Measurements from ENCODE around the gene NOC3L. TPM values are rescaled to one million over a fixed set of nuclear protein-coding genes. Genes with fewer than 3 reads are reported as not detected.

NOC3L gene
- total RNA-seq, 2 donors from 2014 or later: 18.8 to 22.2 TPM

DNA sequence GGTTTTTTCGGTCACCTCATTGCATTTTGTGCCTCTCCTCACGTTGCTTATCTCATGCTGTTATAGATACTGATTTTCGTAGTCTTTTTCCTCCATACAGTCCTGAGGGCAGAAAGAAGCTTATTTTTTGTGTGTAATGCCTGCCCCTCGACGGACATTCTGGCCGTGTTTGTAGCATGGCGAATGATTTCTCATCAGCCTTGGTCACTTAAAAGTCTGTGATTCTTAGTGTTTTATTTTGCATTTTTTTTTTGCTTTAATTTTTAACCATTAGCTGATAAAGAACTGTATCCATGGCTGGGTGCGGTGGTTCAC lies 469 bp upstream of the NOC3L start:
- 73 to 87% methylated on average over 5 to 8 of the region's 8 CpGs for WGBS, 2 experiments (ENCODE audit: insufficient coverage in 1 of 2, insufficient read length in 1 of 2)
- Histone ChIP-seq H3K9ac (ENCODE audit: extremely low read depth, low read length, poor library complexity, severe bottlenecking) (no peak overlapping the region), H3K27me3 (ENCODE audit: control insufficient read depth, insufficient read depth, low read length, poor library complexity, severe bottlenecking) (peaks cover 7% of the 10 kb centered on the region), H3K27ac (ENCODE audit: low read depth, low read length) (no peak overlapping the region), H3K36me3 (ENCODE audit: control insufficient read depth, insufficient read depth, low read length) (peaks cover 23% of the 10 kb centered on the region), H3K9me3 (ENCODE audit: control insufficient read depth, low read length) (no peaks in the 10 kb centered on the region), H3K4me1 (ENCODE audit: control insufficient read depth, insufficient read depth, low read length) (no peaks in the 10 kb centered on the region), H3K4me3 (ENCODE audit: low read length) (peak overlapping the region; percentile 98)
- Mint-ChIP-seq H3K4me3 (peak overlapping the region; percentile 93), H3K4me1 (peaks cover 7% of the 10 kb centered on the region), H3K36me3 (ENCODE audit: low read depth) (peaks cover 21% of the 10 kb centered on the region), H3K27me3 (ENCODE audit: insufficient read depth) (peaks cover 22% of the 10 kb centered on the region), H3K27ac (no peak overlapping the region), H3K9me3 (no peaks in the 10 kb centered on the region)
- TF ChIP-seq, protein P1, sequence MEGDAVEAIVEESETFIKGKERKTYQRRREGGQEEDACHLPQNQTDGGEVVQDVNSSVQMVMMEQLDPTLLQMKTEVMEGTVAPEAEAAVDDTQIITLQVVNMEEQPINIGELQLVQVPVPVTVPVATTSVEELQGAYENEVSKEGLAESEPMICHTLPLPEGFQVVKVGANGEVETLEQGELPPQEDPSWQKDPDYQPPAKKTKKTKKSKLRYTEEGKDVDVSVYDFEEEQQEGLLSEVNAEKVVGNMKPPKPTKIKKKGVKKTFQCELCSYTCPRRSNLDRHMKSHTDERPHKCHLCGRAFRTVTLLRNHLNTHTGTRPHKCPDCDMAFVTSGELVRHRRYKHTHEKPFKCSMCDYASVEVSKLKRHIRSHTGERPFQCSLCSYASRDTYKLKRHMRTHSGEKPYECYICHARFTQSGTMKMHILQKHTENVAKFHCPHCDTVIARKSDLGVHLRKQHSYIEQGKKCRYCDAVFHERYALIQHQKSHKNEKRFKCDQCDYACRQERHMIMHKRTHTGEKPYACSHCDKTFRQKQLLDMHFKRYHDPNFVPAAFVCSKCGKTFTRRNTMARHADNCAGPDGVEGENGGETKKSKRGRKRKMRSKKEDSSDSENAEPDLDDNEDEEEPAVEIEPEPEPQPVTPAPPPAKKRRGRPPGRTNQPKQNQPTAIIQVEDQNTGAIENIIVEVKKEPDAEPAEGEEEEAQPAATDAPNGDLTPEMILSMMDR (conservative IDR thresholded peaks at IDR 0.05): peak; percentile 30
- DNase-seq: no peak

DNA sequence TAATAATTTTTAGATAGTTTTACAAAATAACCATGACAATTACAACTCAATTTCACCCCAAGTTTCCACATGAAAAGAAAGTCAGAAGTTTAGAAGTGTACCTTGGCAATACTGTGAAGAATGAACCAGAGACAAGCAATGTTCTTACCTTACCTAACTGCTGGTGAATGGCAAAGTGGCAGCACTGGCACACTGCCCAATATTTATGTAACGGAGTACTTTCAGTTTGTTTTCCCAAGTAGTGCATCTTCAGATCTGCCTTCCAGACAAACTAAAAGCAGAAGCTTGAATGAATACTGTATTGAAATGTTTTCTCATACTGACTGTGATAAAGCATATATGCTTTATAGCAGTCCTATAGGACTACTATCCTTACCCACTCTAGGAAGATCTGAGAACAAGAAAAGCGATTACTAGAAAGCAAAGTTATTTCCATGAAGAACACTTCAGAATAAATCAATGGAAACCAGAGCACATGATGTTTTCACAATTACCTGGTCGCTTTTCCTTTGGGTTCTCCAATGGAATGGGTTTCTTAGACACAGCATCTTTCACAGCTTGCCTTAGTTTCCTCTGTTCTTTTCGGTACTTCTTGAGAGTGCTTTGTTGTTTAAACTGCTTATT lies 1.5 kb downstream of the NOC3L start:
- peaks cover 34% of the 10 kb centered on the region for H3K36me3 Mint-ChIP-seq (ENCODE audit: low read depth)
- peaks cover 43% of the 10 kb centered on the region for H3K36me3 ChIP-seq (ENCODE audit: control insufficient read depth, insufficient read depth, low read length)
- DNase-seq: no peak
- H3K4me1 ChIP-seq (ENCODE audit: control insufficient read depth, insufficient read depth, low read length): no peaks in the 10 kb centered on the region
- H3K27me3 Mint-ChIP-seq (ENCODE audit: insufficient read depth): peaks cover 22% of the 10 kb centered on the region
- no peaks in the 10 kb centered on the region for H3K9me3 ChIP-seq (ENCODE audit: control insufficient read depth, low read length)
- no peak overlapping the region for H3K27ac Mint-ChIP-seq
- no peaks in the 10 kb centered on the region for H3K9me3 Mint-ChIP-seq
- H3K27me3 ChIP-seq (ENCODE audit: control insufficient read depth, insufficient read depth, low read length, poor library complexity, severe bottlenecking): peaks cover 6% of the 10 kb centered on the region
- TF ChIP-seq, protein P1 (conservative IDR thresholded peaks at IDR 0.05): no peak
- H3K27ac ChIP-seq (ENCODE audit: low read depth, low read length): no peak overlapping the region
- H3K4me1 Mint-ChIP-seq: peaks cover 7% of the 10 kb centered on the region
- peak overlapping the region; percentile 98 for H3K4me3 ChIP-seq (ENCODE audit: low read length)
- WGBS, 2 experiments (ENCODE audit: insufficient coverage in 1 of 2, insufficient read length in 1 of 2): 91 to 100% methylated on average over 2 to 4 of the region's 4 CpGs
- peak overlapping the region; percentile 93 for H3K4me3 Mint-ChIP-seq
- H3K9ac ChIP-seq (ENCODE audit: extremely low read depth, low read length, poor library complexity, severe bottlenecking): no peak overlapping the region

DNA sequence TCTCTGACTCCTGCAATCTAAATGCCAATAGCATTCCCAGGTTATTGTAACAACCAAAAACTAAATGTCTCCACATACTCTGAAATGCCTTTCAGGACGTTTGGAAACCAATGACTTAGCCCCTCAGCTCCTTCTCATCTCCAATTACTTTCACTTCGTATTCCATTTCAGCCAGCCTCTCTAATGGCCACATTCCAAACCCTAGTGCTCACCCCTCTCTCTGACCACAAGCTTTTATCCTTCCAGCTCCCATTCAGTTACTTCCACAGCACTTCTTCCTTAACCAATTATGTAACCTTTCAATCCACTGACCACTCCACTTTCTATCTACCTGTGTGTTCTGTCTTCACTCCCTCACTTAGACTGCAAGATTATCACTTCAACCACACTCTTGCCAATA lies 4.3 kb downstream of the NOC3L start:
- TF ChIP-seq, protein P1 (conservative IDR thresholded peaks at IDR 0.05): no peak
- H3K4me1 ChIP-seq (ENCODE audit: control insufficient read depth, insufficient read depth, low read length): no peaks in the 10 kb centered on the region
- no peaks in the 10 kb centered on the region for H3K9me3 ChIP-seq (ENCODE audit: control insufficient read depth, low read length)
- Mint-ChIP-seq H3K27me3 (ENCODE audit: insufficient read depth) (peaks cover 7% of the 10 kb centered on the region), H3K9me3 (no peaks in the 10 kb centered on the region), H3K27ac (peak overlapping the region; percentile 14), H3K36me3 (ENCODE audit: low read depth) (peaks cover 46% of the 10 kb centered on the region), H3K4me3 (no peak overlapping the region), H3K4me1 (peaks cover 7% of the 10 kb centered on the region)
- 65 to 83% methylated on average over 2 of the region's 2 CpGs for WGBS, 2 experiments (ENCODE audit: insufficient coverage in 1 of 2, insufficient read length in 1 of 2)
- no peak for DNase-seq
- H3K36me3 ChIP-seq (ENCODE audit: control insufficient read depth, insufficient read depth, low read length): peaks cover 71% of the 10 kb centered on the region
- H3K27me3 ChIP-seq (ENCODE audit: control insufficient read depth, insufficient read depth, low read length, poor library complexity, severe bottlenecking): no peaks in the 10 kb centered on the region
- H3K9ac ChIP-seq (ENCODE audit: extremely low read depth, low read length, poor library complexity, severe bottlenecking): no peak overlapping the region
- no peak overlapping the region for H3K27ac ChIP-seq (ENCODE audit: low read depth, low read length)
- H3K4me3 ChIP-seq (ENCODE audit: low read length): no peak overlapping the region
